H1 (cell line): ENCODE results near the gene PSMA2. TPM values are rescaled to one million over a fixed set of nuclear protein-coding genes. Genes with fewer than 3 reads are reported as not detected.
A peak's percentile ranks its signal among the peaks of the same experiment; 100 is the strongest.

ENCODE experiments used
- CTCF ChIA-PET: fragments of 300-600 bp; sonication (Branson Sonifier 250); formaldehyde crosslinking; loops from one replicate; lab custom pipeline; 2021; ENCODE audit not compliant: partially characterized antibody; lab: Charles Lee
- POLR2A ChIA-PET: fragments of 300-600 bp; sonication (Branson Sonifier 250); formaldehyde crosslinking; loops from one replicate; lab custom pipeline; 2021; ENCODE audit warnings: inconsistent platforms; ENCODE audit not compliant: partially characterized antibody; lab: Charles Lee
- DNase-seq, 2 experiments: peaks; one replicate each; pipeline versions ENCODE4 v3.0.0 to v3.0.0-alpha.2; 2010 to 2022; ENCODE audit warnings: low spot score in 2 of 2, low read depth in 1 of 2, mixed read lengths in 1 of 2
- FAIRE-seq: peaks from 2 replicates; lab custom pipeline; 2011; peaks lifted over from hg19 to GRCh38; lab: Jason Lieb, UNC
- H2AFZ ChIP-seq: 2 replicates; pipeline ENCODE4 v1.8.1; 2012; ENCODE audit warnings: low read length, inconsistent platforms
- H2AK5ac ChIP-seq: 2 replicates; pipeline ENCODE4 v1.6.1; 2013; ENCODE audit warnings: low read depth, low read length
- H2BK120ac ChIP-seq: replicated peaks from 2 replicates; pipeline ENCODE3; 2013; ENCODE audit warnings: low read depth, low read length, inconsistent platforms
- H2BK12ac ChIP-seq: 2 replicates; pipeline ENCODE4 v1.6.1; 2013; ENCODE audit warnings: low read depth, low read length
- H2BK15ac ChIP-seq: 2 replicates; pipeline ENCODE4 v1.6.1; 2013; ENCODE audit warnings: low read length
- H2BK20ac ChIP-seq: 2 replicates; pipeline ENCODE4 v1.6.1; 2013; ENCODE audit warnings: low read length
- H2BK5ac ChIP-seq: 2 replicates; pipeline ENCODE4 v1.6.1; 2013; ENCODE audit warnings: low read depth, low read length
- H3K14ac ChIP-seq: 2 replicates; pipeline ENCODE4 v1.6.1; 2013; ENCODE audit warnings: inconsistent platforms; ENCODE audit not compliant: insufficient read length
- H3K18ac ChIP-seq: 2 replicates; pipeline ENCODE4 v1.6.1; 2013; ENCODE audit warnings: low read length; ENCODE audit errors: extremely low read depth
- H3K23ac ChIP-seq: 2 replicates; pipeline ENCODE4 v1.6.1; 2013; ENCODE audit warnings: inconsistent platforms; ENCODE audit not compliant: insufficient read length
- H3K23me2 ChIP-seq: 2 replicates; pipeline ENCODE4 v1.6.1; 2013; ENCODE audit warnings: low read depth, low read length
- H3K27ac ChIP-seq: 2 replicates; pipeline ENCODE4 v1.6.1; 2011; ENCODE audit warnings: low read depth, low read length, inconsistent platforms
- H3K27me3 ChIP-seq, 4 experiments: replicated peaks in 1 of 4; 1 replicate in 1 of 4; 2 replicates in 3 of 4; pipeline versions ENCODE4 v1.6.1 to v1.8.1; 2011 to 2013; ENCODE audit warnings: low read length in 3 of 4, mild to moderate bottlenecking in 3 of 4, inconsistent platforms in 2 of 4, mixed read lengths in 2 of 4, moderate library complexity in 1 of 4; ENCODE audit not compliant: control insufficient read depth in 3 of 4, insufficient read depth in 3 of 4; ENCODE audit errors: extremely low read depth in 1 of 4
- H3K36me3 ChIP-seq, 4 experiments: 2 replicates each; pipeline versions ENCODE4 v1.6.1 to v1.8.1; 2011 to 2013; ENCODE audit warnings: mild to moderate bottlenecking in 4 of 4, low read length in 3 of 4, moderate library complexity in 2 of 4, control low read depth in 1 of 4, inconsistent platforms in 1 of 4; ENCODE audit not compliant: insufficient read depth in 4 of 4, control insufficient read depth in 2 of 4
- H3K4ac ChIP-seq: replicated peaks from 2 replicates; pipeline ENCODE3; 2013; ENCODE audit warnings: low read length, low read depth, mixed read lengths, inconsistent platforms; ENCODE audit not compliant: insufficient read length
- H3K4me1 ChIP-seq, 4 experiments: replicated peaks in 1 of 4; 1 replicate in 1 of 4; 2 replicates in 3 of 4; pipeline versions ENCODE4 v1.6.1 to v1.8.1; 2011 to 2013; ENCODE audit warnings: low read length in 3 of 4, inconsistent platforms in 2 of 4, mixed read lengths in 1 of 4; ENCODE audit not compliant: insufficient read depth in 4 of 4, control insufficient read depth in 3 of 4
- H3K4me2 ChIP-seq, 2 experiments: 2 replicates each; pipeline versions ENCODE4 v1.6.1 to v1.8.1; 2011 to 2013; ENCODE audit warnings: low read depth in 2 of 2, low read length in 2 of 2, control low read depth in 1 of 2, inconsistent platforms in 1 of 2, mild to moderate bottlenecking in 1 of 2; ENCODE audit not compliant: insufficient read depth in 1 of 2
- H3K4me3 ChIP-seq, 4 experiments: fragments of 200-600, 300-600 bp in 1 of 4; sonication (generic), shearing (Covaris generic), sonication (Bioruptor Twin) in 1 of 4; 2 replicates each; pipeline versions ENCODE4 v1.5.1 to v1.8.1; 2011 to 2016; ENCODE audit warnings: low read length in 4 of 4, low read depth in 3 of 4, control low read depth in 2 of 4, inconsistent platforms in 2 of 4, mild to moderate bottlenecking in 2 of 4, mixed read lengths in 1 of 4, moderate library complexity in 1 of 4; ENCODE audit not compliant: insufficient read depth in 2 of 4; ENCODE audit errors: extremely low read depth in 1 of 4
- H3K56ac ChIP-seq: replicated peaks from 2 replicates; pipeline ENCODE3; 2013; ENCODE audit warnings: low read depth, mild to moderate bottlenecking, mixed read lengths, low read length, inconsistent platforms; ENCODE audit not compliant: insufficient read length
- H3K79me1 ChIP-seq: 2 replicates; pipeline ENCODE4 v1.6.1; 2013; ENCODE audit warnings: low read depth, low read length, control low read depth
- H3K79me2 ChIP-seq, 2 experiments: 2 replicates each; pipeline versions ENCODE4 v1.6.1 to v1.8.1; 2012 to 2013; ENCODE audit warnings: low read length in 2 of 2, mild to moderate bottlenecking in 2 of 2, inconsistent platforms in 1 of 2; ENCODE audit not compliant: insufficient read depth in 2 of 2, control insufficient read depth in 1 of 2
- H3K9ac ChIP-seq, 4 experiments: replicated peaks in 1 of 4; 1 replicate in 1 of 4; 2 replicates in 3 of 4; pipeline versions ENCODE4 v1.6.1 to v1.8.1; 2011 to 2013; ENCODE audit warnings: low read depth in 3 of 4, low read length in 3 of 4, control low read depth in 2 of 4, mild to moderate bottlenecking in 2 of 4, moderate library complexity in 2 of 4, inconsistent platforms in 1 of 4; ENCODE audit errors: extremely low read depth in 1 of 4
- H3K9me3 ChIP-seq, 2 experiments: 2 replicates each; pipeline versions ENCODE4 v1.6.1 to v1.8.1; 2012 to 2013; ENCODE audit warnings: mild to moderate bottlenecking in 2 of 2, moderate library complexity in 2 of 2, control low read depth in 1 of 2, inconsistent platforms in 1 of 2, low read depth in 1 of 2, low read length in 1 of 2, mixed read lengths in 1 of 2; ENCODE audit not compliant: insufficient read depth in 2 of 2
- H4K20me1 ChIP-seq, 2 experiments: replicated peaks in 1 of 2; 2 replicates each; pipeline versions ENCODE3 to v1.8.1; 2011 to 2013; ENCODE audit warnings: inconsistent platforms in 2 of 2, low read length in 2 of 2, mild to moderate bottlenecking in 1 of 2; ENCODE audit not compliant: insufficient read depth in 2 of 2, control insufficient read depth in 1 of 2
- H4K5ac ChIP-seq: 2 replicates; pipeline ENCODE4 v1.6.1; 2013; ENCODE audit warnings: low read length, low read depth, mixed read lengths, inconsistent platforms; ENCODE audit not compliant: insufficient read length
- H4K8ac ChIP-seq: 2 replicates; pipeline ENCODE4 v1.8.0; 2013; ENCODE audit warnings: mild to moderate bottlenecking, moderate library complexity, low read length, inconsistent platforms; ENCODE audit not compliant: insufficient read depth; ENCODE audit errors: extremely low read depth
- H4K91ac ChIP-seq: replicated peaks from 2 replicates; pipeline ENCODE3; 2013; ENCODE audit warnings: low read length, mixed read lengths, inconsistent platforms; ENCODE audit not compliant: insufficient read length
- RXRA ChIP-seq: IDR thresholded peaks from 2 replicates; pipeline ENCODE4 v1.6.1; 2011; ENCODE audit warnings: low read depth, mild to moderate bottlenecking, low read length, moderate library complexity; ENCODE audit not compliant: insufficient read depth
- WGBS, 2 experiments: shearing (Covaris generic) in 1 of 2; methylation state at CpG; one replicate each; pipeline versions ENCODE4 v1.1.6 to v1.1.7; 2013 to 2015; ENCODE audit warnings: low lambda C conversion rate in 2 of 2, mixed read lengths in 2 of 2, inconsistent platforms in 1 of 2, low coverage in 1 of 2, missing lambda C conversion rate in 1 of 2; ENCODE audit not compliant: insufficient replicate concordance in 2 of 2, insufficient coverage in 1 of 2, insufficient read length in 1 of 2; ENCODE audit errors: extremely low coverage in 1 of 2, missing lambda C conversion rate in 1 of 2; 5-methylcytosine and 5-hydroxymethylcytosine counted together
- polyA plus RNA-seq, 7 experiments: library from polyadenylated mRNA; depleted of rRNA in 3 of 7; stranded (reverse) in 5 of 7; unstranded in 2 of 7; fragments of >200 nt in 5 of 7; fragments of 200-250 nt in 2 of 7; gene quantifications; 1 replicate in 5 of 7; 2 replicates in 1 of 7; 4 replicates in 1 of 7; pipeline versions ENCODE4 v1.2.1 to v1.2.3, GENCODE V29; 2011 to 2013; ENCODE audit warnings: missing spikeins in 2 of 7, mixed read lengths in 2 of 7
- total RNA-seq: library from RNA; stranded (reverse); fragmentation: NEBNext Ultra II Directional; extraction: Animal tissue kit (Norgen Biotek cat#: 25700); gene quantifications from 2 replicates; pipeline ENCODE4 v1.2.1, GENCODE V29; 2021
- TF ChIP-seq, protein P1 (sequence below): IDR thresholded peaks from 2 replicates; pipeline ENCODE4 v1.6.1; 2011; ENCODE audit warnings: low read length, improper control_type of control experiment

Gene PSMA2
- total and polyA plus RNA-seq, 2 of the 8 experiments (the other 6 are each of a cell fraction or from before 2014, with no cell fraction given) = 211 to 259 TPM

DNA sequence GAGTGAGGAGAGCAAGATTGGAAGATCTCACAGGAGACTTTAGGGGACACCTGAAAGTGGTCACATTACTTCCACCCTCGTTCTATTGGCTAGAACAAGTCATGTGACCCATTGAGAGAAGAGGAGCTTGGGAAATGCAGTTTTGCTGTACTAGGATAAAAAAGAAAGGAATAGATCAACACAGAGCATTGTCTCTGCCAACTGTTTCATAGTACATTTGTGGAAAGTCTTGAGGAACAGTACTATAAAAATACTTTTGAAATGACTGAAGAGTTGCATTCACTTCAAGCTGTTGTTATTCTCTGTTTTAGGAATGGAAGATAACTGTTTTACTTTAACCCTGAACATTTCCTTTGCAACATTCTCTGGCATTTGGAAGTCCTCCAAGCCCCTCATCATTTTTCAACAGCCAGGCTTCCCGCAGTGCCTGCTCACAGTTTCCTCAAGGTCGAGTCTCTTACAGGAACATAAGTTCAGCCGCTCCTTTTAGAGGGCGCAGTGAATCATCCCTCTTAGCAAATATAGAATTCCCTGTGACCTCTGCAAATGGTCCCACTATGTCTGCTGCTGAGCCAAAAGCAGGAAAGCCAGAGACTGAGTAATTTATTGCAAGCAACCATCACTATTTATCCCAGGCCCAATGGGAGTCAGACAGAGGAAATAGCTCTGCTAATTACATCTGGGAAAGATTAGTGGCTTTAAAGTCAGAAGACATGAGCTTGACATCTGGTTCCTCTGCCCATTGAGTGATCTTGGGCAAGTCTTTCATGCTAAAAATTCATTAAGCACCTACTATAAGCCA lies 40.9 kb upstream of the PSMA2 start:
- H2BK15ac ChIP-seq = no peak overlapping the region
- FAIRE-seq (no peak), DNase-seq (no peak)
- H4K91ac ChIP-seq = no peak overlapping the region
- H2AFZ ChIP-seq = no peak overlapping the region
- H3K23ac ChIP-seq = no peak overlapping the region
- H3K4me2 ChIP-seq = no peak overlapping the region
- H2BK12ac ChIP-seq = no peak overlapping the region
- H3K36me3 ChIP-seq = no peaks in the 10 kb centered on the region
- no peak overlapping the region for H3K9ac ChIP-seq
- no peak overlapping the region for H4K8ac ChIP-seq
- no peak overlapping the region for H4K5ac ChIP-seq
- H3K27me3 ChIP-seq = no peaks in the 10 kb centered on the region
- H3K4ac ChIP-seq = no peak overlapping the region
- POLR2A ChIA-PET = interaction anchor here (0.5 to 1.0 kb wide), 2 partner anchors 18 to 32 kb away, joined by 3 read pairs; no protein-coding TSS in a partner anchor
- no peak overlapping the region for H2BK120ac ChIP-seq
- no peak overlapping the region for H3K27ac ChIP-seq
- no peak overlapping the region for H3K4me3 ChIP-seq
- no peak overlapping the region for H2AK5ac ChIP-seq
- no peak overlapping the region for H3K56ac ChIP-seq
- no peaks in the 10 kb centered on the region for H3K9me3 ChIP-seq
- H3K14ac ChIP-seq = no peak overlapping the region
- H3K18ac ChIP-seq = no peak overlapping the region
- no peak overlapping the region for H2BK5ac ChIP-seq
- CTCF ChIA-PET = interaction anchor here (1.0 to 2.0 kb wide), 3 partner anchors 10 to 98 kb away, joined by 3 to 6 read pairs (median 5); no protein-coding TSS in a partner anchor
- WGBS, 2 experiments = 71% methylated on average over 5 of the region's 5 CpGs; no CpG with 5 or more reads in 1 of the 2 experiments
- H2BK20ac ChIP-seq = no peak overlapping the region
- H4K20me1 ChIP-seq = no peaks in the 10 kb centered on the region
- no peaks in the 10 kb centered on the region for H3K4me1 ChIP-seq
- H3K79me1 ChIP-seq = no peaks in the 10 kb centered on the region
- H3K23me2 ChIP-seq = no peaks in the 10 kb centered on the region
- TF ChIP-seq, protein P1, sequence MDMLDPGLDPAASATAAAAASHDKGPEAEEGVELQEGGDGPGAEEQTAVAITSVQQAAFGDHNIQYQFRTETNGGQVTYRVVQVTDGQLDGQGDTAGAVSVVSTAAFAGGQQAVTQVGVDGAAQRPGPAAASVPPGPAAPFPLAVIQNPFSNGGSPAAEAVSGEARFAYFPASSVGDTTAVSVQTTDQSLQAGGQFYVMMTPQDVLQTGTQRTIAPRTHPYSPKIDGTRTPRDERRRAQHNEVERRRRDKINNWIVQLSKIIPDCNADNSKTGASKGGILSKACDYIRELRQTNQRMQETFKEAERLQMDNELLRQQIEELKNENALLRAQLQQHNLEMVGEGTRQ = peak; percentile 81
- no peak for TF ChIP-seq RXRA
- H3K79me2 ChIP-seq = no peaks in the 10 kb centered on the region
